Adrenal gland (tissue), 5 donors: ENCODE results near the gene P4HA2.

ENCODE experiments used
- CTCF ChIP-seq, 6 experiments: fragments of 450-650 bp in 4 of 6; fragments of 200-600 bp in 2 of 6; sonication (generic) in 1 of 6; IDR thresholded peaks; 1 replicate in 5 of 6; 2 replicates in 1 of 6; pipeline versions ENCODE4 v1.5.1 to v1.8.0; 2016 to 2021; ENCODE audit warnings: antibody characterized with exemption in 6 of 6, mild to moderate bottlenecking in 2 of 6, moderate library complexity in 1 of 6
- POLR2A ChIP-seq, 2 donors: fragments of 450-650 bp; IDR thresholded peaks; one replicate each; pipeline ENCODE4 v1.6.1; 2017; ENCODE audit warnings: antibody characterized with exemption in 2 of 2, mild to moderate bottlenecking in 2 of 2, moderate library complexity in 1 of 2
- donor health status: DM: no; HTN: no; CAD: no.

GRCh38 chr5:132263548-132264261 lies 36.1 kb upstream of the P4HA2 start:
- TF ChIP-seq POLR2A (IDR thresholded peaks at IDR 0.05) (no peak), CTCF (IDR thresholded peaks at IDR 0.05) (peak in 1 of 6 experiments; percentile 20)
